Measurements from ENCODE around the gene AAMDC. TPM values are rescaled to one million over a fixed set of nuclear protein-coding genes. Genes with fewer than 3 reads are reported as not detected.

Gene AAMDC
- total RNA-seq, 3 donors from 2014 or later (not counting 1 experiment from before 2014, with no cell fraction given), result 4.8 to 5.7 (median 5.4) TPM

GRCh38 chr11:77879218-77879617 lies 58.3 kb downstream of the AAMDC start:
- Mint-ChIP-seq H3K9me3 (no peaks in the 10 kb centered on the region), H3K4me3 (no peak overlapping the region), H3K4me1 (peaks cover 10 to 20% of the 10 kb centered on the region in 2 donors), H3K27me3 (ENCODE audit: low read depth in 2 of 2) (no peaks in the 10 kb centered on the region), H3K36me3 (peaks cover 7% of the 10 kb centered on the region), H3K27ac (peak overlapping the region in 1 of 2 donors; percentile 72)
- H3K36me3 ChIP-seq (ENCODE audit: control insufficient read depth, insufficient read depth, low read length), result peaks cover 80% of the 10 kb centered on the region
- TF ChIP-seq, protein P1, sequence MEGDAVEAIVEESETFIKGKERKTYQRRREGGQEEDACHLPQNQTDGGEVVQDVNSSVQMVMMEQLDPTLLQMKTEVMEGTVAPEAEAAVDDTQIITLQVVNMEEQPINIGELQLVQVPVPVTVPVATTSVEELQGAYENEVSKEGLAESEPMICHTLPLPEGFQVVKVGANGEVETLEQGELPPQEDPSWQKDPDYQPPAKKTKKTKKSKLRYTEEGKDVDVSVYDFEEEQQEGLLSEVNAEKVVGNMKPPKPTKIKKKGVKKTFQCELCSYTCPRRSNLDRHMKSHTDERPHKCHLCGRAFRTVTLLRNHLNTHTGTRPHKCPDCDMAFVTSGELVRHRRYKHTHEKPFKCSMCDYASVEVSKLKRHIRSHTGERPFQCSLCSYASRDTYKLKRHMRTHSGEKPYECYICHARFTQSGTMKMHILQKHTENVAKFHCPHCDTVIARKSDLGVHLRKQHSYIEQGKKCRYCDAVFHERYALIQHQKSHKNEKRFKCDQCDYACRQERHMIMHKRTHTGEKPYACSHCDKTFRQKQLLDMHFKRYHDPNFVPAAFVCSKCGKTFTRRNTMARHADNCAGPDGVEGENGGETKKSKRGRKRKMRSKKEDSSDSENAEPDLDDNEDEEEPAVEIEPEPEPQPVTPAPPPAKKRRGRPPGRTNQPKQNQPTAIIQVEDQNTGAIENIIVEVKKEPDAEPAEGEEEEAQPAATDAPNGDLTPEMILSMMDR (IDR thresholded peaks at IDR 0.05), result no peak
- no peaks in the 10 kb centered on the region for H3K4me1 ChIP-seq (ENCODE audit: control insufficient read depth, insufficient read depth, low read length)
- 62% methylated on average over 2 of the region's 3 CpGs for WGBS (ENCODE audit: insufficient coverage)
- H3K27me3 ChIP-seq (ENCODE audit: control insufficient read depth, insufficient read depth, low read length), result no peaks in the 10 kb centered on the region
- H3K27ac ChIP-seq (ENCODE audit: low read length), result no peak overlapping the region
- H3K4me3 ChIP-seq (ENCODE audit: low read length), result no peak overlapping the region
- H3K9me3 ChIP-seq (ENCODE audit: control insufficient read depth, insufficient read depth, low read length), result no peaks in the 10 kb centered on the region
- DNase-seq (peak in 1 of 2 donors; percentile 2), ATAC-seq (peak in 1 of 3 donors; percentile 49)
- intact Hi-C loops (cut with micrococcal nuclease), result no loop called here

- DNase-seq, result no peak
Observed at GRCh38 chr11:77882396-77882795, 61.5 kb downstream of the AAMDC start.

DNA sequence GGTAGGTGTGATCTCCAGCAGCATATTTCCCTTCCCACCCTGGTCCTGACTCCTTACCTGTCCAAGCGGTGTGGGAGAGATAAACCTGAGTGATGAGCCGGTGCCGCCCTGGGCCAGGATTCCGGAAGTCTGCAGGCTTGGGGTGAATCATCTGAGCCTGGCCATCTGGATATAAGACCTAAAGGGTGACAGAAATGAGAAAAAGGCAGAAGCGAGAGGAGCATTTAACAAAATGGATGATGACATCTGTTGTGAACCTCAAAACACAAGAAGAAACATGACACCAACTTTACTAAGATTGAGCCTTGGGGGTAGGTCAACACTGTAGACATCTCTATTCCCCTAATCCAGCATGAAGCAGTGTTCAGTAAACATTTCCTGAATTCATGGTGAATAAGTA lies 62.8 kb downstream of the AAMDC start:
- Histone ChIP-seq H3K9me3 (ENCODE audit: control insufficient read depth, insufficient read depth, low read length) (no peaks in the 10 kb centered on the region), H3K27me3 (ENCODE audit: control insufficient read depth, insufficient read depth, low read length) (no peaks in the 10 kb centered on the region), H3K27ac (ENCODE audit: low read length) (no peak overlapping the region), H3K4me3 (ENCODE audit: low read length) (no peak overlapping the region), H3K4me1 (ENCODE audit: control insufficient read depth, insufficient read depth, low read length) (no peaks in the 10 kb centered on the region), H3K36me3 (ENCODE audit: control insufficient read depth, insufficient read depth, low read length) (peaks cover 49% of the 10 kb centered on the region)
- TF ChIP-seq, protein P1 (IDR thresholded peaks at IDR 0.05), result no peak
- H3K36me3 Mint-ChIP-seq, result peaks cover 7% of the 10 kb centered on the region
- H3K4me3 Mint-ChIP-seq, result no peak overlapping the region
- ATAC-seq (no peak), DNase-seq (no peak)
- intact Hi-C loops (cut with micrococcal nuclease), result no loop called here
- no peaks in the 10 kb centered on the region for H3K9me3 Mint-ChIP-seq
- peaks cover 10 to 20% of the 10 kb centered on the region in 2 donors for H3K4me1 Mint-ChIP-seq
- H3K27ac Mint-ChIP-seq, result no peak overlapping the region
- WGBS (ENCODE audit: insufficient coverage), result 98% methylated on average over 5 of the region's 5 CpGs
- H3K27me3 Mint-ChIP-seq (ENCODE audit: low read depth in 2 of 2), result no peaks in the 10 kb centered on the region

More at GRCh38 chr11:77882396-77882795, 61.5 kb downstream of the AAMDC start:
- Mint-ChIP-seq H3K27ac (no peak overlapping the region), H3K9me3 (no peaks in the 10 kb centered on the region), H3K4me1 (peaks cover 10 to 20% of the 10 kb centered on the region in 2 donors), H3K4me3 (no peak overlapping the region), H3K36me3 (peaks cover 7% of the 10 kb centered on the region), H3K27me3 (ENCODE audit: low read depth in 2 of 2) (no peaks in the 10 kb centered on the region)
- ATAC-seq, result no peak
- Histone ChIP-seq H3K4me3 (ENCODE audit: low read length) (no peak overlapping the region), H3K9me3 (ENCODE audit: control insufficient read depth, insufficient read depth, low read length) (no peaks in the 10 kb centered on the region), H3K27me3 (ENCODE audit: control insufficient read depth, insufficient read depth, low read length) (no peaks in the 10 kb centered on the region), H3K27ac (ENCODE audit: low read length) (no peak overlapping the region), H3K36me3 (ENCODE audit: control insufficient read depth, insufficient read depth, low read length) (peaks cover 58% of the 10 kb centered on the region), H3K4me1 (ENCODE audit: control insufficient read depth, insufficient read depth, low read length) (no peaks in the 10 kb centered on the region)
- TF ChIP-seq, protein P1 (IDR thresholded peaks at IDR 0.05), result no peak
- intact Hi-C loops (cut with micrococcal nuclease), result no loop called here
- WGBS (ENCODE audit: insufficient coverage), result 93% methylated on average over 2 of the region's 3 CpGs

DNA sequence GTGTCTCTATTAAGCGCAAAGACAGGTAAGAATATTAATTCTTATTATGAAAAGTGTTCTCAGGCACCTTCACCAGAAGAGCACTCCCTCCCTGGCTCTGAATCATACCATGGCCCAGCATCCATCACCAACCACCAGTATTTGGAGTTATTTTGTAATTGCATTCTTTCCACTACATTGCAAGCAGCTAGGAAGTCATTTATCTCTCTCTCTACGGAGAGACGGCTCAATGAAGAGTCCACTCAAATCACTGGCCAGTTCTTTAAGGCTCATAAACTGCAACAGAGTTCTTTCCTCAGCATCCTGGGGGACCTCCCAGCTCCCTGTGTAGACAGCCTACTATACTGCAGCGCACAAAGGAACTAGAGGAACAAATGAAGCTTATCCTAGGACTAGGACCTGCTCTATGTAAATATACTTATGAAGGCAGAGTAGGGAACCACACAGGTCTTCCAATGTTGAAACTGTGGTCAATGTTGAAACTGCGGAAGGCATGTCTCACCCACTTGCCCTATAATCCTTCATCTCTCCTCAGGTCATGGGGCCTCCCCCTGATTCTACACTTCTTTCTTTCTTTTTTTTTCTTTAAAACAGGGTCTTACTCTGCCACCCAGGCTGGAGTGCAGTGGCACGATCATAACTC lies 63.4 kb downstream of the AAMDC start:
- DNase-seq (no peak), ATAC-seq (no peak)
- WGBS (ENCODE audit: insufficient coverage), result 96% methylated on average over 5 of the region's 6 CpGs
- TF ChIP-seq, protein P1 (IDR thresholded peaks at IDR 0.05), result no peak
- no peaks in the 10 kb centered on the region for H3K9me3 ChIP-seq (ENCODE audit: control insufficient read depth, insufficient read depth, low read length)
- H3K4me1 ChIP-seq (ENCODE audit: control insufficient read depth, insufficient read depth, low read length), result no peaks in the 10 kb centered on the region
- H3K4me3 ChIP-seq (ENCODE audit: low read length), result no peak overlapping the region
- Mint-ChIP-seq H3K27me3 (ENCODE audit: low read depth in 2 of 2) (no peaks in the 10 kb centered on the region), H3K4me1 (peaks cover 9 to 16% of the 10 kb centered on the region in 2 donors), H3K4me3 (no peak overlapping the region), H3K36me3 (peaks cover 7% of the 10 kb centered on the region), H3K9me3 (no peaks in the 10 kb centered on the region), H3K27ac (no peak overlapping the region)
- H3K27ac ChIP-seq (ENCODE audit: low read length), result no peak overlapping the region
- H3K27me3 ChIP-seq (ENCODE audit: control insufficient read depth, insufficient read depth, low read length), result no peaks in the 10 kb centered on the region
- intact Hi-C loops (cut with micrococcal nuclease), result no loop called here
- H3K36me3 ChIP-seq (ENCODE audit: control insufficient read depth, insufficient read depth, low read length), result peaks cover 44% of the 10 kb centered on the region

Data from natural killer cell (primary cell).